GM21529 (cell line): ENCODE data around the gene TRUB1.

Source experiments
- ATAC-seq: cut with Tn5 transposase; IDR thresholded peaks from one replicate; pipeline ENCODE4 v1.9.1; 2021; ENCODE audit not compliant: unreplicated experiment

The TRUB1 gene

GRCh38 chr10:114974625-114975024 is 36.6 kb downstream of the TRUB1 start:
- ATAC-seq: no peak

GRCh38 chr10:114975091-114975490 is 37.1 kb downstream of the TRUB1 start:
- no peak for ATAC-seq

- no peak for ATAC-seq
Measured at GRCh38 chr10:114982989-114983388, 45.0 kb downstream of the TRUB1 start.

GRCh38 chr10:114987995-114988394 is 50.0 kb downstream of the TRUB1 start:
- ATAC-seq: no peak

- ATAC-seq: no peak
Measured at GRCh38 chr10:114990586-114990985, 52.6 kb downstream of the TRUB1 start.

- no peak for ATAC-seq
Measured at GRCh38 chr10:114990991-114991390, 53.0 kb downstream of the TRUB1 start.

- ATAC-seq: no peak
Measured at GRCh38 chr10:114992189-114992775, 54.3 kb downstream of the TRUB1 start.

- ATAC-seq: no peak
Measured at GRCh38 chr10:114995468-114996247, 57.7 kb downstream of the TRUB1 start.

- no peak for ATAC-seq
Measured at GRCh38 chr10:114996542-114996941, 58.5 kb downstream of the TRUB1 start.

- ATAC-seq: no peak
Measured at GRCh38 chr10:114998993-114999392, 61.0 kb downstream of the TRUB1 start.

GRCh38 chr10:115001506-115002381 is 63.7 kb downstream of the TRUB1 start:
- peak; percentile 79 for ATAC-seq

GRCh38 chr10:115003396-115003795 is 65.4 kb downstream of the TRUB1 start:
- no peak for ATAC-seq

- no peak for ATAC-seq
Measured at GRCh38 chr10:115004236-115004862, 66.4 kb downstream of the TRUB1 start.

GRCh38 chr10:115005771-115006170 is 67.8 kb downstream of the TRUB1 start:
- no peak for ATAC-seq

- ATAC-seq: no peak
Measured at GRCh38 chr10:115018185-115018931, 80.4 kb downstream of the TRUB1 start.

- no peak for ATAC-seq
Measured at GRCh38 chr10:115020449-115020848, 82.5 kb downstream of the TRUB1 start.

- peak; percentile 63 for ATAC-seq
Measured at GRCh38 chr10:115022733-115023132, 84.7 kb downstream of the TRUB1 start.

GRCh38 chr10:115023715-115024114 is 85.7 kb downstream of the TRUB1 start:
- no peak for ATAC-seq

GRCh38 chr10:115024371-115024770 is 86.4 kb downstream of the TRUB1 start:
- no peak for ATAC-seq

- ATAC-seq: no peak
Measured at GRCh38 chr10:115026056-115026745, 88.2 kb downstream of the TRUB1 start.
